Stomach (tissue), 4 donors: ENCODE measurements around the gene LCA5L.

Source experiments
- CTCF ChIP-seq, 7 experiments: fragments of 450-650 bp in 4 of 7; fragments of 200-600 bp in 3 of 7; sonication (generic) in 3 of 7; IDR thresholded peaks; one replicate each; pipeline ENCODE4 v1.5.1; 2016 to 2019; ENCODE audit warnings: antibody characterized with exemption in 7 of 7, control low read depth in 2 of 7, mild to moderate bottlenecking in 1 of 7
- EP300 ChIP-seq: sonication (generic); formaldehyde crosslinking; IDR thresholded peaks from one replicate; pipeline ENCODE4 v1.6.1; 2017; ENCODE audit warnings: antibody characterized with exemption
- POLR2A ChIP-seq, 4 donors: fragments of 450-650 bp; IDR thresholded peaks; one replicate each; pipeline ENCODE4 v1.6.1; 2016; ENCODE audit warnings: antibody characterized with exemption in 4 of 4, control low read depth in 2 of 4, mild to moderate bottlenecking in 1 of 4, moderate library complexity in 1 of 4
- POLR2AphosphoS5 ChIP-seq, 3 donors: sonication (generic); formaldehyde crosslinking; IDR thresholded peaks; one replicate each; pipeline ENCODE4 v1.6.1; 2016; ENCODE audit warnings: antibody characterized with exemption in 3 of 3

GRCh38 chr21:39386194-39386593, 59.4 kb downstream of the LCA5L start:
- TF ChIP-seq CTCF (IDR thresholded peaks at IDR 0.05) (no peak), POLR2A (IDR thresholded peaks at IDR 0.05) (no peak), EP300 (no peak), POLR2AphosphoS5 (IDR thresholded peaks at IDR 0.05) (no peak)
